Left hindlimb (tissue), 1 donor: Measurements from ENCODE around the gene TCL1B.
"Not testable (repeated sequence)": the region's sequence is repeated elsewhere in the genome, so short reads cannot be mapped to it uniquely, and the experiment has no call there.

Source experiments
- DNase-seq: peaks from one replicate; pipeline ENCODE4 v3.0.0-alpha.2; 2018

Gene TCL1B

GRCh38 chr14:95703805-95704204 is 17.6 kb downstream of the TCL1B start:
- DNase-seq, result no peak

GRCh38 chr14:95705518-95705917 is 19.3 kb downstream of the TCL1B start:
- no peak for DNase-seq

GRCh38 chr14:95707327-95707726 is 21.1 kb downstream of the TCL1B start:
- no peak for DNase-seq

DNA sequence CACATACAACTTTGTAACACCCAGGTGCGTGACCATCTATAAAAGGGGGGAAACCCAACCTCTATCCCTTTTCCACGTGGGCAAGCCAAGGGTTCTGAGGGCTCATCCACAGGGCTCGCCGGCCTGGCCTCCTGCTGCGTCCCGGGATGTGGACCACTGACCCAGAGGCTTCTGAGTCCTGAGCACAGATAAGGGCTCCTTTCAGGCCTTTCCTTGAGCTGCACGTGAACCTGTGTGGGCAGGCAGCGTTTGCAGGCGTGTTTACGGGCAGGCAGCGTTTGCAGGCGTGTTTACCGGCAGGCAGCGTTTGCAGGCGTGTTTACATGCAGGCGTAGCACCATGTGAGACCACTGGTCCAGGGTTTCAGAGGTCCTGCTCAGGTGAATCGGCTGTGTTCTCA is 23.9 kb downstream of the TCL1B start:
- DNase-seq, result no peak

GRCh38 chr14:95711476-95712176 is 25.4 kb downstream of the TCL1B start:
- DNase-seq, result no peak

- no peak for DNase-seq
These were observed 26.2 kb downstream of the TCL1B start for GRCh38 chr14:95712398-95712797.

GRCh38 chr14:95713596-95714371 is 27.6 kb downstream of the TCL1B start, which contains the start of gene TCL1A:
Gene TCL1A, minus strand, starts transcription at chr14:95714125. Its CDS starts 59 bp downstream, at chr14:95714066.
- DNase-seq, result no peak

DNA sequence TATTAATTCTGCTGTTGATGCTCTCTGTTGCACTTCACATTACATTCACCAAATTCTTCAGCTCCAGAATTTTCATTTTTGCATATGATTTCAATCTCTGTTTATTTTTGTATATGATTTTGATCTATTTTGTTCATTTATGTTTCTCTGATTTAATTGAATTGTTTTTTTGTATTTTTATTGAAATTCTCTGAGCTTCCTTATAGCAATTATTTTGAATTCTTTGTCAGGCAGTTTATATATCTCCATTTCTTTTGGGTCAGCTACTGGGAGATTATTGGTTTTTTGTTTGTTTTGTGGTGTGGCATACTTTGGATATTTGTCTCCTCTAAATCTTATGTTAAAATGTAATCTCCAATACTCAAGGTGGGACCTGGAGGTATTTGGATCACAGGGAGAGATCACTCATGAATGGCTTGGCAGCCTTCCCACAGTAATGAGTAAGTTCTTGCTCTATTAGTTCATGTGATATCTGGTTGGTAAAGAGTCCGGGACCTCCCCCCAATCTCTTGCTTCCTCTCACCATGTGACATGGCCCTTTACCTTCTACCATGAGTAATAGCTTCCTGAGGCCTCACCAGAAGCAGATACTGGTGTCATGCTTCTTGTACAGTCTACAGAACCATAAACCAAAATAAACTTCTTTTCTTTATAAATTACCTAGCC is 36.4 kb downstream of the TCL1B start:
- no peak for DNase-seq

- DNase-seq, result no peak
These were observed 39.6 kb downstream of the TCL1B start for GRCh38 chr14:95725685-95726336.

GRCh38 chr14:95727056-95727700 is 41.0 kb downstream of the TCL1B start:
- no peak for DNase-seq

GRCh38 chr14:95729402-95730028 is 43.3 kb downstream of the TCL1B start:
- not testable (repeated sequence) for DNase-seq

DNA sequence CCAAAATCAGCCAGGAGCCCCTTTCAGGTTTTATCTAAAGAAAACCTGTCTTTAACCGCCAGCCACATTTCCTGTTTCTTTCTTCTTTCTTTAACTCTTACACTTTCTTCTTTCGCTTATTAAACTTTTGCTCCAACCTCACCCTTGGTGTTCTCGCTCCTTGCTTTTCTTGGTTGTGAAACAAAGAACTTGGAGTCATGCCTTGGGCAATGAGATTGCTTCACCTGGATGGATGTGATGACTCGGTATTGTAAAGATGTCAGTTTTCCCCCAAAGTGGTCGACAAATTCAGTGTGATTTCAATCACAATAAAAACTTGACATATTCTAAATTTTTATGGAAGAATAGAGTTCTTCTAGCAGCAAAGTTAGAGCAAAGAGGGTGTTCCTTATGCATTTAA is 43.9 kb downstream of the TCL1B start:
- no peak for DNase-seq

DNA sequence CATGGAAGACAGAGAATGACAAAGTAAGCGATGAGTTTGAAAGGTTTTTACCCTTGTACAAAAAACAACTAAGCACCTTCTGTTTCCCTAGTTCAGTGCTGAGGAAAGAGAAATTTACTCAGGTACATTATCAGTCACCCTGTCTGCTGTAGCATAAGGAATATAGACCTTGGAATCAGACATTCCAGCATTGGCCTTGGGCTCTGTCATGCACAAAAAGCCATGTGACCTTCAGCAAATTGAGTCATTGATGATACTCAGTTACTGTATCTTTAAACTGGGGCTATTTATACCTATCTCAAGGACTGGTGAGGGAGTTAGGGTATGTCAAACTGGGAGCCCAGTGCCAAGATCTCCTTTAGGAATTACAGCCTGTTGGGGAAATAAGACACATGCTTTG is 47.0 kb downstream of the TCL1B start:
- no peak for DNase-seq

- DNase-seq, result no peak
These were observed 53.1 kb downstream of the TCL1B start for GRCh38 chr14:95739356-95739755.

DNA sequence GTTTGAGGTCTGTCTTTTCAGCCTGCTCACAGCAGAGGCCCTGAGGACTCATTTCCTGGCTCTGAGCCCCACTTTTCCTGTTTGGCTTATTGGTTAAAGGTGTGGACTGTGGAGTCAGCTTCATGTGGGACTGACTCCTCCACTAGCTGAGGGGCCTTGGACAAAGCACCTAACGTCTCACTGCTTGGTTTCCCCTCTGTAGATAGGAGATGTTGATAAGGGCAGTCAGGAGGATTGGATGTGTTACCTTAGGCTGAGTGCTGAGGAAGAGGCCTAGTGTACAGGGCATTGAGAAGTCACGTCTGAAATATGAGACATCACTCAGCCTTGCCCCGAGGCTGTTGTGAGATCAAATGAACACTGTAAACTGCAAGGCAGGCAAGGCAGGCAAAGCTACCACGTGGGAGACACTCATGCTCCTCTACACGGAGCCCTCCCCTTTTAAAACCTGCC is 54.8 kb downstream of the TCL1B start:
- DNase-seq, result no peak

GRCh38 chr14:95741781-95742180 is 55.6 kb downstream of the TCL1B start:
- DNase-seq, result no peak
